GM12874 (cell line): ENCODE results near the gene PIK3R2.

Experiments used
- CTCF ChIP-seq: IDR thresholded peaks from 2 replicates; pipeline ENCODE4 v1.5.1; 2011; ENCODE audit warnings: low read depth, mild to moderate bottlenecking, control low read depth, low read length, moderate library complexity; ENCODE audit not compliant: insufficient read depth

Gene PIK3R2

GRCh38 chr19:18164072-18164471, 11.1 kb downstream of the PIK3R2 start:
- TF ChIP-seq CTCF = no peak

DNA sequence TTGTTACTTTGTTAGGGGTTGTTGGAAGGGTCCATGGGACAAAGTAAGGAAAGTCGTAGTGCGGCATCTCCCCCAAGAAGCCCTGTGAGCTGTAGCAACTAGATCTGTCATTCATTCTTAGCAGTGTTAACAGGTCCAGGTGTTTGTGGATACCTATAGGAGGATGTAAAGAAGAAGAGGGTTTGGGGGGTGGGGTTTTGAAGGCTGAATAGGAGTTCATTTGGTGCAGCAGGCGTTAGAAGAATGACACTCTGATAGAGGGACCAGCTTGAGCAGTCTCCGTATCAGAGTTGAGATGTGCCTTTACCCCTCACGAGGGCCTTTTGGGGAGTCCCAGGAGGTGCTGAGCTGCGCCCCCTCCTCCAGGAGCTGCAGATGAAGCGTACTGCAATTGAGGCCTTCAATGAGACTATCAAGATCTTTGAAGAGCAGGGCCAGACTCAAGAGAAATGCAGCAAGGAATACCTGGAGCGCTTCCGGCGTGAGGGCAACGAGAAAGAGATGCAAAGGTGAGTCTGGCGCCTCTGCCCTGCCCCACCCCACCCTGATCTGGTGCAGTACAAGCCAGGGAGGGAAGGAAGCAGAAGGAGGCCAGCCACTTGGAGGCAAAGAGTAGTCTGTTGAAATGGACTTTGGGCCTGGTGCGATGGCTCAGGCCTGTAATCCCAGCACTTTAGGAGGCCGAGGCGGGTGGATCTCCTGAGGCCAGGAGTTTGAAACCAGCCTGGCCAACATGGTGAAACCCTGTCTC, 13.0 kb downstream of the PIK3R2 start:
- TF ChIP-seq CTCF = no peak

DNA sequence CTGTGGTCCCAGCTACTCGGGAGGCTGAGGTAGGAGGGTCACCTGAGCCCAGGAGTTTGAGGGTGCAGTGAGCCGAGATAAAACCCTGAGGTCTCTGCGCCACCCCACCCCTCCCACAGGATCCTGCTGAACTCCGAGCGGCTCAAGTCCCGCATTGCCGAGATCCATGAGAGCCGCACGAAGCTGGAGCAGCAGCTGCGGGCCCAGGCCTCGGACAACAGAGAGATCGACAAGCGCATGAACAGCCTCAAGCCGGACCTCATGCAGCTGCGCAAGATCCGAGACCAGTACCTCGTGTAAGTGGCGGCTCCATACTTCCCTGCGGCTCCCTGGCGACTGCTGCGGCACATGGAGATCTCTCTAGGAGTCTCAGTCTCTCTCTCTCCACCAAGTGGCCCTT, 14.0 kb downstream of the PIK3R2 start:
- TF ChIP-seq CTCF = no peak

DNA sequence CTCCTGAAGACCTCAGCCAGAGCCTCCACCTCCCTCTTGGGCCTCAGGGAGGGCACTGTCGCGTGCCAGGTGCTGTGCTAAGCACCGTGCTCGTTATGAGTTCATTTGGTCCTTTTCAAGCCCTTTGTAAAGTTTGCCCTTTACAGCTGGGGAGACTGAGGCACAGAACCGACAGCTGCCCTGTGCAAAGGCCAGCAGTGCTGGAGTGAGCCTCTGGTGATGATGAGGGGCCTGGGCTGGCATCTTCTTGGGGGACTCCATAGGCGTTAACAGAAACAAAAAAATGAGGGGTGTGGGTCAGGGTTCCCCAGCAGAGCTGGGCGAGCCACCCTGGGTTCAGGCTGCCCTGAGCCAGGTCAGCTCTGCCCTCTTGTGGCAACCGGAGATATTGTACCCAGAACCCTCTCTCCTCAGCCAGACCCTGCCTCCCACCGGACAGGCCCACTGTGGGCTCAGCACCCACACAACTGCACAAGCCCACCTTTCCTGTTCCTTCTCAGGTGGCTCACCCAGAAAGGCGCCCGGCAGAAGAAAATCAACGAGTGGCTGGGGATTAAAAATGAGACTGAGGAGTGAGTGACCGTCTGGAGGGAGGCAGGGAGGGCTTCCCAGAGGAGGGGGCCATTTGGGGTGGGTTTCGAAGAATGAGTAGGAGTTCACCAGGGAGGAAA, 15.1 kb downstream of the PIK3R2 start:
- peak; percentile 91 for TF ChIP-seq CTCF

DNA sequence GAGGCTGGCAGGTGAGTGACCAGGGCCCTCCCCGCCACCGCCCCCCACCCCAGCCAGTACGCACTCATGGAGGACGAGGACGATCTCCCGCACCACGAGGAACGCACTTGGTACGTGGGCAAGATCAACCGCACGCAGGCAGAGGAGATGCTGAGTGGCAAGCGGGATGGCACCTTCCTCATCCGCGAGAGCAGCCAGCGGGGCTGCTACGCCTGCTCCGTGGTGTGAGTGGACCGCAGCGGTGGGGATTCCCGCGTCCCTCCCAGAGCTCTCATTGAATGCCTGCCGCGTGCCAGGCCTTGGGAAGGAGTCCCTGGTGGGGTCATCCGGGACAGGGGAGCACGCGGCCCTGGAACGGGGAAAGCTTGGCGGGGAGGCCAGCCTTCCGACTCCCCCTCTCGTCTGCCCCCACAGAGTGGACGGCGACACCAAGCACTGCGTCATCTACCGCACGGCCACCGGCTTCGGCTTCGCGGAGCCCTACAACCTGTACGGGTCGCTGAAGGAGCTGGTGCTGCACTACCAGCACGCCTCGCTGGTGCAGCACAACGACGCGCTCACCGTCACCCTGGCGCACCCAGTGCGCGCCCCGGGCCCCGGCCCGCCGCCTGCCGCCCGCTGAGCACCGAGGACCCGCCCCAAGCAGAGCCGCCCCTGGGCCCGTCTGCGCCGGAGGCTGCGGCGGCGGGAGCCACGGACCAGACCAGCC, 15.9 kb downstream of the PIK3R2 start:
- no peak for TF ChIP-seq CTCF

GRCh38 chr19:18170714-18171255, 17.8 kb downstream of the PIK3R2 start:
- TF ChIP-seq CTCF = no peak

GRCh38 chr19:18171605-18172327, 18.8 kb downstream of the PIK3R2 start:
- no peak for TF ChIP-seq CTCF
